T-helper 9 cell (primary cell): ENCODE measurements around the gene EEF1AKMT3.
A peak's percentile ranks its signal among the peaks of the same experiment; 100 is the strongest.
"Not testable (repeated sequence)": the region's sequence is repeated elsewhere in the genome, so short reads cannot be mapped to it uniquely, and the experiment has no call there.

Experiments used
- DNase-seq: peaks from one replicate; pipeline ENCODE4 v3.0.0-alpha.2; 2020

Gene EEF1AKMT3

DNA sequence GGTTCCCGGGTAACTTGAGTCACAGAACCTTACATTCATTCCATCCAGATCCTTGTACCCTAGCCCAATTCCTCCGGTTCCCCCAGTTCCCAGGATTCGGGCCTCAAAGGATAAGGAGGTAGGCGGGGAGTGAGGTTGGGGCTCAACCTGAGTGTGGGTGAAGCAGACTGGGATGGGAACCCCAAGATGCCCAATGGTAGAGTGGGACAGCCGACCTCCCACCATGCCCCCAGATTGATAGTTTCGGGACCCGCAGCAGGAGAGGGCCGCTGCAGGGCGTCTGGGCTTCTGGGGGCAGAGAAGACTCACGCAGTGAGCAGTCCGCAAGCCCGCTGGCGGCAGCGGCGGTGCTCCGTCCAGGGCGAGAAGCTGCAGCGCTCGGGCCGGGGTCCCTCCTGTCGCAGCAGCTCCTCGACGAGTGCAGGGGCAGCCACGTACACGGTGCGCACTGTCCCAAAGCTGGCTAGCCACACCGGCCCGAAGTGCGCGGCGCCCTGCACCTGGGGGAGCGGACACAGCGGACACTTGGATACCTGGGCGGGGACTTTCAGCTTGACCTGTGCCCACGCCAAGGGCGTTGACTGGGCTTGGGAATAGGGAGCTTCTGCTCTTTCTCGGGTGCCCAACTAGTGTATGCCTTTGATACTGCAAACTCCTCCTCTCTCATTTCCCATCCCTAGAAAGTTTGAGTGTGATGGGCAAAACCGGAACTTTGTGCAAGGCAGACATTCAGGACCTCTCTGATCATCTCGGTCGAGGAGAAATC lies 6.5 kb upstream of the EEF1AKMT3 start:
- no peak for DNase-seq

DNA sequence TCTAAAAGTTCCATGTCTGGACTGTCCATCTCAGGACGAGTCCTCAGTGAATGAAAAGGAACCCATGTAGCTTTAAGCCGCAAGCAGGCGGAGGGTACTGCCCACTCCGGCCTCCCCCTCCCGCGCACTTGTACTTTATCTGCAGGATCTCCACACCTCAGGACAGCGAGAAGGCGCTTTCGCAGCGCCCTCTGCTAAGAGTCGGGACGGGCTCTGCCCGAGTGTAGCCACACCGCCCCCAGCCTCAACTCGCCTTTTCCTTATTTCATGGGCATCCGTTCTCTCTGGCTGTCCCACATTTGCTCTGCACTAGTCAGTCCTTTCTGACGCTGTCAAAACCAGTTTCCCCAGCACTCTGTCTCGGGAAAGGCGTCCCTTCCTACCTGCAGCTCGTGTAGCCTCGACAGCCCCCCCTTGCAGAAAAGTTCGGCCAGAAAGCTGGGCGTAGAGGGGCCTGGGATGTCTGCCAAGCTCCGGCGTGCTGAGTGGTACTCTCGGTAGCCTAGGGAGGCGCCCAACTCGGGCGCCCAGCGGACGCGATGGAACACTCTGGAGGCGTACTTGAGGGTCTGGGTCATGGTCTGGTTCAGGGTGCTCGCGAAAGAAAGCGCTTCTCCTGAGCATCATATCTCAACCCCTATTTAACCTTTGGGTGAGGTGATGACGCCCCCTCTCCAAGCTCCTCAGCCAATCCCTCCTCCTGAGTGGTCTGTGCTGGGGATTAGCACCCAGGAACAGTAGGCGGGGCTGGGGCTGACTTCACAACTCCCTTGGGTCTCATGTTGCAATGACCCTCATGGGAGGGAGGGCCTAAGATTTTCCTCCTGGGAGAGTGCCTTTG lies 5.7 kb upstream of the EEF1AKMT3 start, which contains the start of gene CYP27B1:
Gene CYP27B1, minus strand, starts transcription at position 615 of the 841 bp plus-strand sequence. Its CDS starts 37 bp downstream, at position 578.
- DNase-seq: no peak

- no peak for DNase-seq
Observed at GRCh38 chr12:57767305-57767698, 5.1 kb upstream of the EEF1AKMT3 start.

GRCh38 chr12:57767876-57768275 lies 4.5 kb upstream of the EEF1AKMT3 start:
- DNase-seq: no peak

DNA sequence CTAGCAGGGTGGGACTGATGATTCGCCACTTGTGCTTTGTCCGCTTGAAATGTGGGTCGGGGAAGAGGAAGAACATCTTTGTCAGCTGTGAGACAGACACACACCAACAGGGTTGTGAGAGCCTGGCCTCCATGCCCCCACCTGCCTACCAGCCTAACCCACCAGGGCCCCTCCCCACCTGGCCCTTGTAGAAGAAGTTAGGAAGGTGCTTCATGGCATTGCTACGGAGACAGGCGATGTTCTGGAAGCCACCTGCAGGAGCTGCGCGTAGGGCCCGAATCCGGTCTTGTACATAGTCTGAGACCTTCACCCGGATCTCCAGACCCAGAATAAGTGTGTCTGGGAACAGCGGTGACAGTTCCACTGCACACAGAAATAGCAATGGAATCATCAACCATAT lies 2.8 kb upstream of the EEF1AKMT3 start:
- DNase-seq: no peak

GRCh38 chr12:57770734-57771133 lies 1.7 kb upstream of the EEF1AKMT3 start:
- no peak for DNase-seq

- DNase-seq: peak; percentile 76
Observed at GRCh38 chr12:57771236-57771872, 1.1 kb upstream of the EEF1AKMT3 start.

GRCh38 chr12:57771873-57772428 lies 463 bp upstream of the EEF1AKMT3 start, which contains the start of gene METTL1:
TSS of gene METTL1 (minus strand) at chr12:57772105. CDS start at chr12:57772083, 22 bp downstream.
- DNase-seq: peak; percentile 84

DNA sequence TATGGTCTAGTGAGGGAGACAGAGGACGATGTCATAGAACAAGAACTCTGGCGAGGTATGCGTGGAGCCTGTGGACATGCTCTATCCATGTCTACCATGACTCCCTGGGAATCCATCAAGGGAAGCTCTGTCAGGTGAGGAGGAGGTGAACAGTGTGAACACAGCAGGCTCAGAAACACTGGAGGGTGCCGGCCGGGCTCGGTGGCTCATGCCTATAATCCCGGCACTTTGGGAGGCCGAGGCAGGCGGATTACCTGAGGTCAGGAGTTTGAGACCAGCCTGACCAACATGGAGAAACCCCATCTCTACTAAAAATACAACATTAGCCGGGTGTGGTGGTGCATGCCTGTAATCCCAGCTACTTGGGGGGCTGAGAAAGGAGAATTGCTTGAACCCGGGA lies 2.2 kb downstream of the EEF1AKMT3 start:
- not testable (repeated sequence) for DNase-seq

- DNase-seq: no peak
Observed at GRCh38 chr12:57775044-57775443, 2.6 kb downstream of the EEF1AKMT3 start.

- DNase-seq: no peak
Observed at GRCh38 chr12:57775563-57776246, 3.3 kb downstream of the EEF1AKMT3 start.

DNA sequence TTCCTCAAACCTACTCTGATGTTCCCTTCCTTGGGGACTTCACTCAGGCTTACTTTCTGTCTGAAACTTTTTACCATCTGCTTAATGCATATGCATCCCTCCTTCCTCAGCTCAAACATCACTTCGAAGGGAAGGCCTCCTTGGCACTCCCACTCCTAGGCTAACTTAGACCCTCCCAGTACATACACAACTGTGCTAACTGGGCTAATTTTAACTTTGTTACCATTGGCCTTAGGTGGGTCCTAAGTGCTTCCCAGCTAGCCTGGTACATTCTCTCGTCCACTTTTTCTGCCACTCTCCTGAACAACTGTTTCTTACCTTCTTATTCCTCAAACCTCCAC lies 3.8 kb downstream of the EEF1AKMT3 start:
- no peak for DNase-seq

DNA sequence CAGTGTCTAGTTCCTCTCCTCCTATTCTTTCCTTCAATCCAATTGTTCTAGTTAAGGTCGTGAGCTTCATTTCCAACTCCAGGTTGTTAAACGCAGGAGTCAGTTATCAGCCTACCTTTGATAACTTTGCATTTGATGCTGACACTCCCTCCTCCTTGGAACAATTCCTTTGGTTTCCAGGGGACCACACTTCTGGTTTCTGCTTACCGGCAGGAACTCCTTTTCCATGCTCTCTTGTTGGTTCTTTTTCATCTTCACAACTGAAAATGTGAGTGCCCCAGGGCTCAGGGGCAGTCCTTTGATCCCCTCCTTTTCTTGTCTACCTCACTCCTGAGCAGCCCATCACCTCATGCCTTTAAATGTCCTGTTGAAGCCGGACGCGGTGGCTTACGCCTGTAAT lies 5.0 kb downstream of the EEF1AKMT3 start:
- no peak for DNase-seq

- no peak for DNase-seq
Observed at GRCh38 chr12:57777911-57778310, 5.5 kb downstream of the EEF1AKMT3 start.

- DNase-seq: no peak
Observed at GRCh38 chr12:57779736-57780135, 7.3 kb downstream of the EEF1AKMT3 start.

GRCh38 chr12:57780284-57780897 lies 8.0 kb downstream of the EEF1AKMT3 start:
- DNase-seq: no peak

DNA sequence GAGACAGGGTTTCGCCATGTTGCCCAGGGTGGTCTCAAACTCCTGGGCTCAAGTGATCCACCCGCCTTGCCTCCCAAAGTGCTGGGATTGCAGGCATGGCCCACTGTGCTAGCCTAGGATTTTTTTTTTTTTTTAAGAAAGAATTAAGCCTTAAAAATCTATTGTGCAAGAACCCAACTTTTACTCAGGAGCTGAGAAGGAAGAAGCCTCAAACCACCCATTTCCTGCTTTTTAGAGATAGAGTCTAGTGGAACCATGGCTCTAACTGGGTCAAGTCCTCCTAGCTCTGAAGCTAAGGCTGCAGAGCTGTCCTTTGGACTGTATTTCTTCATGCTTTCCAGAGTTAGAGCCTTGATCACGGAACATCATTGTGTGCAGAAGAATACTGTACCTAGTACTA lies 8.8 kb downstream of the EEF1AKMT3 start:
- no peak for DNase-seq

DNA sequence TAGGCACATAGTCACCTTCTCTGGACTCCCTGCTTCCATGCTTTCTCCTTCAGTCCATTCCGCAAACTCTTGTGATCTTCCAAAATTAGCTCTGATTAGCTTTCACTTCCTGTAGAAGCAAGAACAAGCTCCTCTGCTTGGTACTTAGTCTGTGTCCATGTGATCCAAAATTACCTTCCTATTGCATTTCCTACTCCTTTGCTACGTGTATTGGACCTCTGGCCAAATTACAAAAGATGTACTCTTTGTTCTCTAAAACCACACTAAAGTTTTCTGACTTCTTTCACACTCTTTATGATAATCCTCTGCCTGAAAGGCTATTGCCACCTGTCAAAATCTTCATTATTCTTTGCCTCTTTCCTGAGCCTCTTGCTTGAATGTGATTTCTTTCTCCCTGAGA lies 9.4 kb downstream of the EEF1AKMT3 start:
- no peak for DNase-seq

GRCh38 chr12:57782243-57782607 lies 9.8 kb downstream of the EEF1AKMT3 start:
- DNase-seq: no peak

GRCh38 chr12:57782608-57783465 lies 10.4 kb downstream of the EEF1AKMT3 start, which contains the start of gene TSFM:
TSS of gene TSFM (plus strand) at chr12:57782787. CDS start at chr12:57782802, 15 bp downstream.
- DNase-seq: peak; percentile 99

- DNase-seq: no peak
Observed at GRCh38 chr12:57783466-57783801, 11.0 kb downstream of the EEF1AKMT3 start.
